Activated CD4-positive, alpha-beta T cell treated with anti-CD3 and anti-CD28 coated beads for 36 hours (primary cell): ENCODE results near the gene TM2D3. TPM values are rescaled to one million over a fixed set of nuclear protein-coding genes. Genes with fewer than 3 reads are reported as not detected.

ENCODE experiments used
- ATAC-seq: fragments of 200-7000 bp; cut with Tn5 transposase; one replicate; pipeline ENCODE4 v1.10.0; 2021; ENCODE audit warnings: mild to moderate bottlenecking, moderate library complexity
- CTCF ChIA-PET: fragments of 350-600 bp; sonication (Branson Sonifier 250); formaldehyde crosslinking; loops from one replicate; lab custom pipeline; 2021; ENCODE audit warnings: antibody characterized with exemption; lab: Charles Lee
- POLR2A ChIA-PET: fragments of 350-600 bp; sonication (Branson Sonifier 250); formaldehyde crosslinking; loops from one replicate; lab custom pipeline; 2021; ENCODE audit warnings: antibody characterized with exemption, inconsistent platforms; lab: Charles Lee
- DNase-seq: peaks from one replicate; pipeline ENCODE4 v3.0.0-alpha.2; 2020
- H3K27ac Mint-ChIP-seq: one replicate; pipeline ENCODE4 v1.8.0; 2021; ENCODE audit warnings: mixed read lengths
- H3K27me3 Mint-ChIP-seq: one replicate; pipeline ENCODE4 v1.8.0; 2021; ENCODE audit warnings: mixed read lengths
- H3K36me3 Mint-ChIP-seq: one replicate; pipeline ENCODE4 v1.8.0; 2021; ENCODE audit warnings: low read depth, mixed read lengths
- H3K4me1 Mint-ChIP-seq: one replicate; pipeline ENCODE4 v1.8.0; 2021; ENCODE audit warnings: mixed read lengths
- H3K4me3 Mint-ChIP-seq: one replicate; pipeline ENCODE4 v1.8.0; 2021; ENCODE audit warnings: mild to moderate bottlenecking, moderate library complexity, mixed read lengths
- H3K9me3 Mint-ChIP-seq: one replicate; pipeline ENCODE4 v1.8.0; 2021; ENCODE audit warnings: low read depth, mixed read lengths
- intact Hi-C, 2 experiments: fragments of 100-400 bp; cut with DNase I in 1 of 2; cut with micrococcal nuclease in 1 of 2; formaldehyde crosslinking; loops; one replicate each; pipeline versions ENCODE4 v1.14.2 to v1.15.1; 2022 to 2024; cut with DNase I, micrococcal nuclease
- total RNA-seq, 2 experiments: library from RNA; stranded (reverse); gene quantifications; one replicate each; pipeline ENCODE4 v1.2.3, GENCODE V29; 2021

TM2D3 gene
- total RNA-seq, result 10 to 100 TPM; 34.3 to 35.9 TPM

GRCh38 chr15:101652098-101652785, at the start of gene TM2D3:
TSS of gene TM2D3 (minus strand) at chr15:101652381. CDS start at chr15:101652361, 20 bp downstream.
- peaks cover 29% of the 10 kb centered on the region for H3K36me3 Mint-ChIP-seq
- H3K4me3 Mint-ChIP-seq, result peak within 1 kb of the TSS; percentile 91
- ChIA-PET CTCF (interaction anchor here (0.8 to 1.7 kb wide), 4 partner anchors 10 to 356 kb away, joined by 3 to 12 read pairs (median 3); no protein-coding TSS in a partner anchor), POLR2A (interaction anchor here (0.5 to 0.7 kb wide), 2 partner anchors 358 to 368 kb away, joined by 3 read pairs; no protein-coding TSS in a partner anchor)
- intact Hi-C loops, result loop anchor here (1.0 to 5.0 kb wide), 10 partner anchors 71 to 1055 kb away; partner anchors contain the start of genes SELENOS (in 1 of the 2), SNRPA1 (in 1 of the 2) and TARS3 (in 1 of the 2)
- H3K27ac Mint-ChIP-seq, result peak within 1 kb of the TSS; percentile 97
- H3K27me3 Mint-ChIP-seq, result no peaks in the 10 kb centered on the region
- peak; percentile 96 for DNase-seq
- peak; percentile 96 for ATAC-seq
- H3K9me3 Mint-ChIP-seq, result no peaks in the 10 kb centered on the region
- H3K4me1 Mint-ChIP-seq, result peaks cover 43% of the 10 kb centered on the region

- no peaks in the 10 kb centered on the region for H3K27me3 Mint-ChIP-seq
- POLR2A ChIA-PET, result no interaction called here
- no peak overlapping the region for H3K4me3 Mint-ChIP-seq
- peaks cover 41% of the 10 kb centered on the region for H3K4me1 Mint-ChIP-seq
- DNase-seq, result no peak
- CTCF ChIA-PET, result no interaction called here
- no peak for ATAC-seq
- H3K27ac Mint-ChIP-seq, result no peak overlapping the region
- no peaks in the 10 kb centered on the region for H3K9me3 Mint-ChIP-seq
- H3K36me3 Mint-ChIP-seq, result peaks cover 59% of the 10 kb centered on the region
- intact Hi-C loops, result no loop called here
These were observed 46.1 kb upstream of the TM2D3 start for GRCh38 chr15:101698314-101698713.

GRCh38 chr15:101697488-101697887, 45.3 kb upstream of the TM2D3 start:
- ChIA-PET POLR2A (no interaction called here), CTCF (interaction anchor here (0.8 to 1.5 kb wide), 2 partner anchors 15 to 406 kb away, joined by 3 to 4 read pairs; no protein-coding TSS in a partner anchor)
- ATAC-seq (peak; percentile 77), DNase-seq (no peak)
- intact Hi-C loops, result loop anchor here in 1 of 2 experiments (2.0 kb wide), 1 partner anchor 27 kb away; the partner anchor contains the start of gene TARS3
- H3K36me3 Mint-ChIP-seq, result peaks cover 66% of the 10 kb centered on the region
- no peaks in the 10 kb centered on the region for H3K27me3 Mint-ChIP-seq
- H3K4me3 Mint-ChIP-seq, result peak overlapping the region; percentile 3
- H3K27ac Mint-ChIP-seq, result peak overlapping the region; percentile 83
- peaks cover 49% of the 10 kb centered on the region for H3K4me1 Mint-ChIP-seq
- no peaks in the 10 kb centered on the region for H3K9me3 Mint-ChIP-seq

- DNase-seq (no peak), ATAC-seq (no peak)
- POLR2A ChIA-PET, result no interaction called here
- Mint-ChIP-seq H3K4me3 (peak overlapping the region; percentile 3), H3K9me3 (no peaks in the 10 kb centered on the region), H3K27ac (peak overlapping the region; percentile 83), H3K4me1 (peaks cover 50% of the 10 kb centered on the region), H3K27me3 (no peaks in the 10 kb centered on the region), H3K36me3 (peaks cover 63% of the 10 kb centered on the region)
- CTCF ChIA-PET, result interaction anchor here (1.0 to 1.5 kb wide), 2 partner anchors 15 to 55 kb away, joined by 3 to 4 read pairs; no protein-coding TSS in a partner anchor
- intact Hi-C loops, result loop anchor here in 1 of 2 experiments (2.0 kb wide), 1 partner anchor 28 kb away; the partner anchor contains the start of gene TARS3
These were observed 44.6 kb upstream of the TM2D3 start for GRCh38 chr15:101696829-101697228.

GRCh38 chr15:101694261-101694660, 42.1 kb upstream of the TM2D3 start:
- peak overlapping the region; percentile 19 for H3K27ac Mint-ChIP-seq
- H3K27me3 Mint-ChIP-seq, result no peaks in the 10 kb centered on the region
- no peaks in the 10 kb centered on the region for H3K9me3 Mint-ChIP-seq
- CTCF ChIA-PET, result no interaction called here
- DNase-seq, result no peak
- POLR2A ChIA-PET, result no interaction called here
- no peak overlapping the region for H3K4me3 Mint-ChIP-seq
- H3K36me3 Mint-ChIP-seq, result peaks cover 52% of the 10 kb centered on the region
- H3K4me1 Mint-ChIP-seq, result peaks cover 57% of the 10 kb centered on the region
- intact Hi-C loops, result no loop called here
- no peak for ATAC-seq

GRCh38 chr15:101692801-101693598, 40.8 kb upstream of the TM2D3 start:
- DNase-seq (peak; percentile 39), ATAC-seq (peak; percentile 27)
- Mint-ChIP-seq H3K4me3 (no peak overlapping the region), H3K27me3 (no peaks in the 10 kb centered on the region), H3K36me3 (peaks cover 46% of the 10 kb centered on the region), H3K27ac (peak overlapping the region; percentile 38), H3K4me1 (peaks cover 49% of the 10 kb centered on the region), H3K9me3 (no peaks in the 10 kb centered on the region)
- ChIA-PET CTCF (no interaction called here), POLR2A (no interaction called here)
- intact Hi-C loops, result no loop called here

GRCh38 chr15:101689901-101690300, 37.7 kb upstream of the TM2D3 start:
- peaks cover 28% of the 10 kb centered on the region for H3K4me1 Mint-ChIP-seq
- H3K27me3 Mint-ChIP-seq, result no peaks in the 10 kb centered on the region
- H3K9me3 Mint-ChIP-seq, result no peaks in the 10 kb centered on the region
- intact Hi-C loops, result no loop called here
- peaks cover 31% of the 10 kb centered on the region for H3K36me3 Mint-ChIP-seq
- H3K27ac Mint-ChIP-seq, result no peak overlapping the region
- CTCF ChIA-PET, result no interaction called here
- H3K4me3 Mint-ChIP-seq, result no peak overlapping the region
- POLR2A ChIA-PET, result no interaction called here
- DNase-seq, result peak; percentile 54
- peak; percentile 81 for ATAC-seq

GRCh38 chr15:101686718-101687117, 34.5 kb upstream of the TM2D3 start:
- ChIA-PET CTCF (interaction anchor here (0.7 kb wide), 1 partner anchor 45 kb away, joined by 3 read pairs; no protein-coding TSS in a partner anchor), POLR2A (no interaction called here)
- H3K27me3 Mint-ChIP-seq, result no peaks in the 10 kb centered on the region
- H3K27ac Mint-ChIP-seq, result no peak overlapping the region
- no peak overlapping the region for H3K4me3 Mint-ChIP-seq
- DNase-seq (no peak), ATAC-seq (no peak)
- peaks cover 30% of the 10 kb centered on the region for H3K36me3 Mint-ChIP-seq
- H3K9me3 Mint-ChIP-seq, result no peaks in the 10 kb centered on the region
- H3K4me1 Mint-ChIP-seq, result peaks cover 11% of the 10 kb centered on the region
- intact Hi-C loops, result no loop called here

- DNase-seq (no peak), ATAC-seq (no peak)
- intact Hi-C loops, result no loop called here
- POLR2A ChIA-PET, result interaction anchor here (0.7 kb wide), 1 partner anchor 1141 kb away, joined by 4 read pairs; no protein-coding TSS in a partner anchor
- Mint-ChIP-seq H3K9me3 (no peaks in the 10 kb centered on the region), H3K4me3 (no peak overlapping the region), H3K27ac (no peak overlapping the region), H3K27me3 (no peaks in the 10 kb centered on the region), H3K36me3 (peaks cover 38% of the 10 kb centered on the region), H3K4me1 (peaks cover 10% of the 10 kb centered on the region)
- CTCF ChIA-PET, result no interaction called here
These were observed 32.7 kb upstream of the TM2D3 start for GRCh38 chr15:101684877-101685276.

GRCh38 chr15:101684384-101684783, 32.2 kb upstream of the TM2D3 start:
- Mint-ChIP-seq H3K36me3 (peaks cover 40% of the 10 kb centered on the region), H3K27me3 (no peaks in the 10 kb centered on the region), H3K9me3 (no peaks in the 10 kb centered on the region), H3K4me3 (no peak overlapping the region), H3K27ac (no peak overlapping the region), H3K4me1 (peaks cover 10% of the 10 kb centered on the region)
- DNase-seq (no peak), ATAC-seq (peak; percentile 47)
- POLR2A ChIA-PET, result no interaction called here
- intact Hi-C loops, result no loop called here
- CTCF ChIA-PET, result no interaction called here

- H3K27me3 Mint-ChIP-seq, result no peaks in the 10 kb centered on the region
- intact Hi-C loops, result no loop called here
- ChIA-PET CTCF (interaction anchor here (0.5 to 0.7 kb wide), 2 partner anchors 28 to 38 kb away, joined by 3 read pairs; partner anchors contain the start of gene TM2D3), POLR2A (no interaction called here)
- H3K4me1 Mint-ChIP-seq, result peaks cover 11% of the 10 kb centered on the region
- H3K9me3 Mint-ChIP-seq, result no peaks in the 10 kb centered on the region
- no peak for DNase-seq
- peaks cover 41% of the 10 kb centered on the region for H3K36me3 Mint-ChIP-seq
- no peak overlapping the region for H3K4me3 Mint-ChIP-seq
- ATAC-seq, result no peak
- H3K27ac Mint-ChIP-seq, result no peak overlapping the region
These were observed 27.6 kb upstream of the TM2D3 start for GRCh38 chr15:101679806-101680205.
